GM20431 (cell line): ENCODE data around the gene MN1.

Experiments used
- in situ Hi-C: fragments of 300-500 bp; cut with MseI, MboI; formaldehyde crosslinking; loops from one replicate; pipeline ENCODE4 v1.15.0; 2020; ENCODE audit warnings: low sequenced_read_pairs; ENCODE audit not compliant: unreplicated experiment

The MN1 gene

DNA sequence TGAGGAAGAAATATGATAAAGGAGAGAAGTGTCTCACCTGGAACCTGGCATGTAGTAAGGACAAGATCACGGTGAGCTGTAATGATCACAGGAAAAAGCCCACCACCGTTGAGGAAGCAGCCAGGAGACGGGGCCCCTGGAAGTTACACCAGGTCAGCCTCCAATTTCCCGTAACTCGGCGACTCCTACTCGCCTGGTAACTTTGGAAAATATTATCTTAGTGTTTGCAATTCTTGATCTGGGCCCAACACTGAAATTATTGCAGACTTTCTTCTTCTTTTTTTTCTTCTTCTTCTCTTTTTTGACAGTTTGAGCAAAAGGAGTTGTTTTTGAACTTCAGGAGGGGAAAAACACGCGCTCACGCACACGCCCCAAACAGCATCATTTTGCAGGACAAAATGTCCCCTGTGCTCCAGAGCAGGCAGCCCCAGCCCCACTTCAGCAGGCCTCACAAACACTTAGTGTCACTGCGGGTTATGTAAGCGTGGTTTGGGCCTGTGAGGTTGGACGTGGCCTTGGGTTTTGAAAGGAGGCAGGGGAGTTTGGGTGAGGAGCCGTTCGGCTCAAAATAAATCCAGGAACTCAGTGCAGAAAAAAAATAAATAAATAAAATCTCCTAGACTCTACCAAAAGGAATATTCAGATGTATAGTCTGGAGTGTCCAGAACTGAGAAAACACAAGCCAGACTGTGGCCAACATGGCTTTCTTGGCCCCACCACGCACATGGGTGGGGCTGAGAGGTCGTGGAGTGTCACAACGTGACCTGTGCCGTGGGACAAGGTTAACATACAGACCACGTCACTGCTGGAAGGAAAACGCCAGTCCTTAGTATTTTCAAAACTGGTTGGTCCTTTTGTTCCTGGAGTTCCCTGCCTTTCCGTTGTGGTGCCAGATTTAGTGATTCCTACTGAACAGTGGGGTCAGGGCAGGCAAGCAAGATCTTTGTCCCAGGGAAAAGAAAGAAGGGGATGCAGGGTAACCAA, 26.3 kb upstream of the MN1 start:
- in situ Hi-C loops: no loop called here

DNA sequence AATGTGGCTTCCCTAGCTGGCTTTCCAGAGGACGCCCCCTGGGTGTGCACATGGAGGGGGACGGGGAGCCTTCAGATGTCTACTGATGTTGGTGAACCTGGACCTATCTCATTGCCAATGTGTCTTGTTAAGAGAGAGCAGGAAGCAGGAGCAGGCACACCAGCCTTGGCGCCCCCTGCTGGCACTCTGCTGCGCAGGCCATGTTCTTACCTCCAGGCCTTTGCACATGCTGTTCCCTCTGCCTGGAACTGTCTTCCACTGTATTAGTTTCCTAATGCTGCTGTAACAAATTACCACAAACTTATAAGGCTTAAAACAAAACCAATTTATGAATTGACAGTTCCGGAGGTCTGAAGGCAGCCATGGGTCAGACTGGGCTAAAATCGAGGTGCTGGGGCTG, 23.6 kb upstream of the MN1 start:
- in situ Hi-C loops: no loop called here

DNA sequence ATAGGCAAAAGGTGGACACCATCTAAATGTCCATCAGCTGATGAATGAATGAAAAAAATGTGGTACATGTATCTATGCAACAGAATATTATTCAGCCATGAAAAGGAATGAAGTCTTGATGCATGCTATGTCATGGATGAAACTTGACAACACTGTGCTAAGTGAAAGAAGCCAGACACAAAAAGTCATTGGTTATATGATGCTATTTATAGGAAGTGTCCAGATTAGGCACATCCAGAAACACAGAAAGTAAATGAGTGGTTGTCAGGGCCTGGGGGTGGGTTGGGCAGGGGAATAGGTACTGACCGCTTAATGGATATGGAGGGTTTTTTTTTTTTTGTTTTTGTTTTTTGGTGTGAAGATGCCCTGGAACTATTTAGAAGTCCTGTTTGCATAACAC, 21.7 kb upstream of the MN1 start:
- in situ Hi-C loops: no loop called here

DNA sequence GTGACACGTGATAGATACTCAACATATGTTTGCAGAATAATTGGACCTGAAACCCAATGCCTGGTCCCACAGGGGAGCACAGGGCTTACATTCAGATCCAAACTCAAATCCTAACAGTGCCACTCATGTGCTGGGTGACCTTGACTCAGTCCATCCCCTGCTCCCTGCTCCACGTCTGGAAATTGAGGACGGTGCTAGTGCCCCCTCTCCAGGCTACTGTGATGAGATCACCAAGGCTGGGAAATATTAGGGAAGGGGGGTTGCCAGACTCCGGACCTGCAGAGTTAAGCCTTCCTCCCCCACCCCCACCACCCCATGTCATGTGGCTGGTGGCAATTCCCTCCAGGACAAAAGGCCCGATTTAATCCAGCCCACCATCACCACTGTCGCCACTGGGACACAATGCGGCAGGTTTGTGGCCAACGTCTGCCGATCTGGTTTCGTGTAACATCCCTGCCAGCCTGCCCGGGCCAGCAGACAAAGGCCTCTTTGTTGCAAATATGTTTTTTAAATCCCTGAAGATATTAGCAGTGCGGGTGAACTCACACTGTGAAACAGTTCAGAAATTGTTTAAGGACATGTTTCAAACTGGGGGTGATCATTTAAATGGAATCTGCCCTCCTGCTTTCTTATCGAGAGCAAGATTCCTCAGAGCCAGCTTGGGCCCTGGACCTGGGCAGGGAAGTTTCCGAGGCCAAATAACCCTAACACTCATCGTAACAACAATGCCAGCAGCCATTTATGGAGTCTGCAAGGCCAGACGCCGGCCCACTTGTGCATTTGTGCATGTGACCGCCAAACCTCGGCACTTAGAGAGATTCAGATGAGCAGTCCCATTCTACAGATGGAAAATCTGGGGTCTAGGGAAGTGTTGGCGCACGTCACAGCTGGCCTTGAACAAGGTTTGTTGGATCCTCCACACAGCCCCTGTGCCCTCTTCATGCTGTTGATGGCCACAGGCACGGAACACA, 19.6 kb upstream of the MN1 start:
- in situ Hi-C loops: no loop called here

GRCh38 chr22:27816552-27816951, 15.0 kb upstream of the MN1 start:
- in situ Hi-C loops: no loop called here

GRCh38 chr22:27815826-27816530, 14.4 kb upstream of the MN1 start:
- in situ Hi-C loops: no loop called here

DNA sequence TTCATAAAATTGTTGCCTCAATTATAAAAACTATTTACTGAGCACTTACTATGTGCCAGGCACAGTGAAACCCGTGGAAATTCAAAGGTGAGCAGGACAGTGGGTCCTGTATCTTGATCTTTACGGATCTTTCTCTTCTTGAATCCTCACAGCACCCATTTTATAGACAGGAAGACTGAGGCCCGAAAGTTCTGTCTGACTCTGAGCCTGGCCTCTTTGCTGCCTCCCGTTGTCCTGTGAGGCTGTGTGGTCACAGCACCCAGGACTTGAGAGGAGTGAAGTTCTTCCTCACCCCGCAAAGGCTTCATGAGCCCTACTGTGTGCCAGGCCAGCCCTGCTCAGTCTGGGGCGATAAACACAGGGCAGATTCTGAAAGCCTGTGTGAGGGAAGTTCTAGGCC, 13.4 kb upstream of the MN1 start:
- in situ Hi-C loops: no loop called here

- in situ Hi-C loops: no loop called here
Observed at GRCh38 chr22:27811778-27812177, 10.2 kb upstream of the MN1 start.

DNA sequence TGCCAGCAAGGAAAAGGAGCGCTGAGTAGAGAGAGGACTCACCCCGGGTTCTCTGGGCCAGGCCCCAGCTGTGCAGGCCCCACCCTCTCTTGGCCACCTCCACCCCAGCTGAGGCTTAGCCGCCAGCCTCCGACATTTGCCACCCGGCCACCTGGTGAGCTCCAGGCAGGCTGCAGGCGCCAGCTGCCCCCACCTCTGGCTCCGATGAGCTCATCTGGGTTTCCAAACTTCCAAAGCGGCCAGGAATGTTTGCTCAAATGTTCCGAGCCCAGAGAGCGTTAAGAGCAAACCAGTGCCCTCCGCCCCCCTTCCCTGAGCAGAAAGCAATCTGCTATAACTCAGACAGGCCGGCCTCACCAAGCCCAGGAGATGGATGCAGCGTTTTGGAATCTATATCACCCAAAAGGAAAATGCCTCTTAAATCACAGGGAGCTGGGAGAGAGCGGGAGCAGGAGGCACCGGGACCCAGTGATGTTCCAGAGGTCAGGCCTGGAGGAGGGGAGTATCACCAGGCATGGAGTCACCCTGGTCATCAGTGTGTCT, 9.1 kb upstream of the MN1 start:
- in situ Hi-C loops: no loop called here

DNA sequence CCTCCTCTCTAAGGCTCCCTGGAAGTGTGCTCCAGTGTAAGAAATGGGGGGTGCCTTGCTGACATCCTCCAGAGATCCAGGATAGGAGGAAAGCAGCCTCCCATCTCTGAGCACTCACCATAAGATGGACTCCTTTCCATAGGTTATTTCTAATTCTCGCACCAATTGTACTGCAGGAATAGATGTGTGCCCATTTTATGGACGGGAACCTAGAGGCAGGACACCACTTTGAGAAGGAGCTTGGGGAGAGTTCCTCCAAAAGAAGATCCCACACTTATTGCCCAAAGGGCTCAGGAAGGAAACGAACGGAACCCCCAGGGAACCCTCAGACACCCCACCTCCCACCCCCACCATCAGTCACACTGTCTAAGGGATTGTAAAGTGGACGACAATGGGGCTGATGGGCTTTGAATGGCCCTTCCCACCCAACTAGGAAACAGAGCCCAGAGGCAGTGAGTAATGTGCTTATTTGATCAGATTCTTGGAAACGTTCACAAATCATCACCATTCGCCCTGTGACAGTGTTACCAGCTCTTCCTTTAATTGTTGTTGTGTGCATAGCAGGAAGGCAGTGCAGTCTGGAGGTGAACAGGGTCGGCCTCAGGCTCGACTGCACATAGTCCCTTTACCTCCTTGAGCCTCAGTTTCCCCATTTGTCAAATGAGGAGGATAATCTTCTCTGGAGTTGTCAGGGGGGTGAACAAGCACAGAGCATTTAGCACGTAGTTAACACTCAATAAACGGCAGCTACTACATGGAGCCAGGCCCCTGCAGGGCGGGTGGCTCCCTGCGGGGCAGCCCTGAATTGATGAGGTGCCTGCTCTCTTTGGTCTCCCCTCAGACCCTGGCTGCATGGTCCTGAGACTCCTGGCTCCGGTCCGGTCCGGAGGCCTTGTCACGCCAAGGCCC, 8.4 kb upstream of the MN1 start:
- in situ Hi-C loops: no loop called here

- in situ Hi-C loops: no loop called here
Observed at GRCh38 chr22:27809226-27809603, 7.7 kb upstream of the MN1 start.

- in situ Hi-C loops: no loop called here
Observed at GRCh38 chr22:27808451-27809225, 7.1 kb upstream of the MN1 start.

DNA sequence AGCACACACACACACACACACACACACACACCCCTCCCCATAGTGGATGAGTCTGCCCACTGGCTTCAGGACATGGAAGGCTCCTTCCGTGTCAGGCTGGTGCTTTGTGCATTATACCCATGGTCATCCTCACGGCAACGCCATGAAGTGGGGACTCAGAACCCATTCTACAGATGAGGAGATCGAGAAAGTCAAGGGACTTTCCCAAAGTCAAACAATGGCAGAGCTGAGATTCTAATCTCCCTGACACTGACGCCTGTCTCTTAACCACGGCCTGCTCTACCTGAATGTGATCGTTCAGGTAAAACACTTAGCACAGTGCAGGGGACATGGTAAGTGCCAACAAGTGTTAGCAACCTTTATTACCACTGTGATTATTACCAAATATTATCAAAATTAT, 4.3 kb upstream of the MN1 start:
- in situ Hi-C loops: no loop called here

- in situ Hi-C loops: no loop called here
Observed at GRCh38 chr22:27804470-27805297, 3.1 kb upstream of the MN1 start.

DNA sequence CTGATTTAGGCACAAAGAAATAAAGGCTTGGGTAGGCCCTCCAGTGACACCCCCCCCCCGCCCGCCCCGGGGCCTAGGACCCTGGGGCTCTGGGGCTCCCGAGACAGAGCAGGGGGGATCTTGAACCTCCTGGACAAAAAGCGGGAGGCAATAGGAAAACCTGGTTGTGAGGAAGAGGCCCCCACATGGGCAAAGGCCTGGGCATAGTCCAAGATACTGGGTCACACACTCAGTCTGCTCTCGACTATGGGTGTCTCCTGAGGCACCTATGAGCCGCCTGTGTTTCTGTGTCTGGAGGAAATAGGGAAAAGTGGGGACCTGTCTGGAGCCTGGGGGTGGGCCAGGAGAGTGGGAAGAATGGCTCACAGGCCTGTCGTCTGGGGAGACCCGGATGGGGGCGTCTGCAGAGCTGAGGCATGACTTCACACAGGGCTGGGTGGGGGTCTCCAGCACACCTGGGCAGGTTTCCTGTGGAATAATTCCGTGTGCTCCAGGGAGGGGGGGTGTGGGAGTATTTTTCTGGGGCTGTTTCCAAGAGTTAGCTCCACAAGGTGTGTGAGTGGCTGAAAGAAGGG, 2.4 kb upstream of the MN1 start:
- in situ Hi-C loops: no loop called here

GRCh38 chr22:27802346-27803073, 954 bp upstream of the MN1 start:
- in situ Hi-C loops: no loop called here
